SK-N-SH (cell line): ENCODE measurements around the gene GMNN.
"Not testable (repeated sequence)": the region's sequence is repeated elsewhere in the genome, so short reads cannot be mapped to it uniquely, and the experiment has no call there.

Source experiments
- RFX5 ChIP-seq: IDR thresholded peaks from 2 replicates; pipeline ENCODE4 v1.6.1; 2012; ENCODE audit warnings: mild to moderate bottlenecking, improper control_type of control experiment, low read length
- TF ChIP-seq, protein P1 (sequence below): fragments of 200-600 bp; sonication (generic); IDR thresholded peaks from 2 replicates; pipeline ENCODE4 v1.6.1; 2017; ENCODE audit warnings: antibody characterized with exemption, mild to moderate bottlenecking, moderate library complexity

DNA sequence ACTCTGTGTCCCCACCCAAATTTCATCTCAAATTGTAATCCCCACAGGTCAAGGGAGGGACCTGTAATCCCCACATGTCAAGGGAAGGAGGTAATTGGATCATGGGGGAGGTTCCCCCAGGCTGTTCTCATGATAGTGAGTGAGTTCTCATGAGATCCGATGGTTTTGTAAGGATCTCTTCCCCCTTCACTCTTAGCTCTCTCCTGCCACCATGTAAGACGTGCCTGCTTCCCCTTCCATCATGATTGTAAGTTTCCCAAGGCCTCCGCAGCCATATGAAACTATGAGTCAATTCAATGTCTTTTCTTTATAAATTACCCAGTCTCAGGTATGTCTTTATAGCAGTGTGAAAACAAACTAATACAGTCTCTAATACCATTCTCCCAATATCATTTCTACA, 23.9 kb upstream of the GMNN start:
- TF ChIP-seq RFX5, result not testable (repeated sequence)
- TF ChIP-seq, protein P1, sequence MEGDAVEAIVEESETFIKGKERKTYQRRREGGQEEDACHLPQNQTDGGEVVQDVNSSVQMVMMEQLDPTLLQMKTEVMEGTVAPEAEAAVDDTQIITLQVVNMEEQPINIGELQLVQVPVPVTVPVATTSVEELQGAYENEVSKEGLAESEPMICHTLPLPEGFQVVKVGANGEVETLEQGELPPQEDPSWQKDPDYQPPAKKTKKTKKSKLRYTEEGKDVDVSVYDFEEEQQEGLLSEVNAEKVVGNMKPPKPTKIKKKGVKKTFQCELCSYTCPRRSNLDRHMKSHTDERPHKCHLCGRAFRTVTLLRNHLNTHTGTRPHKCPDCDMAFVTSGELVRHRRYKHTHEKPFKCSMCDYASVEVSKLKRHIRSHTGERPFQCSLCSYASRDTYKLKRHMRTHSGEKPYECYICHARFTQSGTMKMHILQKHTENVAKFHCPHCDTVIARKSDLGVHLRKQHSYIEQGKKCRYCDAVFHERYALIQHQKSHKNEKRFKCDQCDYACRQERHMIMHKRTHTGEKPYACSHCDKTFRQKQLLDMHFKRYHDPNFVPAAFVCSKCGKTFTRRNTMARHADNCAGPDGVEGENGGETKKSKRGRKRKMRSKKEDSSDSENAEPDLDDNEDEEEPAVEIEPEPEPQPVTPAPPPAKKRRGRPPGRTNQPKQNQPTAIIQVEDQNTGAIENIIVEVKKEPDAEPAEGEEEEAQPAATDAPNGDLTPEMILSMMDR, result not testable (repeated sequence)
